ENCODE results near the gene CPPED1.
A peak's percentile ranks its signal among the peaks of the same experiment; 100 is the strongest.

CPPED1 gene

GRCh38 chr16:12649356-12649755 is 154.3 kb downstream of the CPPED1 start:
- DNase-seq (ENCODE audit: low spot score) = no peak

- DNase-seq (ENCODE audit: low spot score) = no peak
Observed at GRCh38 chr16:12646490-12647274, 157.0 kb downstream of the CPPED1 start.

- no peak for DNase-seq (ENCODE audit: low spot score)
Observed at GRCh38 chr16:12646098-12646489, 157.6 kb downstream of the CPPED1 start.

- DNase-seq (ENCODE audit: low spot score) = no peak
Observed at GRCh38 chr16:12643034-12643455, 160.6 kb downstream of the CPPED1 start.

GRCh38 chr16:12639044-12639443 is 164.6 kb downstream of the CPPED1 start:
- DNase-seq (ENCODE audit: low spot score) = no peak

GRCh38 chr16:12637002-12637401 is 166.7 kb downstream of the CPPED1 start:
- DNase-seq (ENCODE audit: low spot score) = peak; percentile 74

- no peak for DNase-seq (ENCODE audit: low spot score)
Observed at GRCh38 chr16:12629271-12629670, 174.4 kb downstream of the CPPED1 start.

GRCh38 chr16:12628536-12628935 is 175.2 kb downstream of the CPPED1 start:
- DNase-seq (ENCODE audit: low spot score) = no peak

- DNase-seq (ENCODE audit: low spot score) = no peak
Observed at GRCh38 chr16:12627394-12627793, 176.3 kb downstream of the CPPED1 start.

- no peak for DNase-seq (ENCODE audit: low spot score)
Observed at GRCh38 chr16:12626411-12626810, 177.3 kb downstream of the CPPED1 start.

GRCh38 chr16:12625716-12626115 is 178.0 kb downstream of the CPPED1 start:
- no peak for DNase-seq (ENCODE audit: low spot score)

GRCh38 chr16:12625068-12625467 is 178.6 kb downstream of the CPPED1 start:
- no peak for DNase-seq (ENCODE audit: low spot score)

GRCh38 chr16:12620150-12620549 is 183.5 kb downstream of the CPPED1 start:
- no peak for DNase-seq (ENCODE audit: low spot score)

GRCh38 chr16:12618515-12618914 is 185.2 kb downstream of the CPPED1 start:
- no peak for DNase-seq (ENCODE audit: low spot score)

GRCh38 chr16:12617401-12617819 is 186.3 kb downstream of the CPPED1 start:
- DNase-seq (ENCODE audit: low spot score) = no peak

GRCh38 chr16:12614662-12615278 is 188.9 kb downstream of the CPPED1 start:
- DNase-seq (ENCODE audit: low spot score) = peak; percentile 19

GRCh38 chr16:12613992-12614661 is 189.6 kb downstream of the CPPED1 start:
- DNase-seq (ENCODE audit: low spot score) = no peak

GRCh38 chr16:12613131-12613991 is 190.3 kb downstream of the CPPED1 start:
- DNase-seq (ENCODE audit: low spot score) = no peak

- DNase-seq (ENCODE audit: low spot score) = no peak
Observed at GRCh38 chr16:12612598-12613101, 191.0 kb downstream of the CPPED1 start.

- no peak for DNase-seq (ENCODE audit: low spot score)
Observed at GRCh38 chr16:12611916-12612597, 191.6 kb downstream of the CPPED1 start.

GRCh38 chr16:12611006-12611477 is 192.6 kb downstream of the CPPED1 start:
- no peak for DNase-seq (ENCODE audit: low spot score)

All from SK-N-DZ (cell line).